Measurements from ENCODE around the gene TMC2.

DNA sequence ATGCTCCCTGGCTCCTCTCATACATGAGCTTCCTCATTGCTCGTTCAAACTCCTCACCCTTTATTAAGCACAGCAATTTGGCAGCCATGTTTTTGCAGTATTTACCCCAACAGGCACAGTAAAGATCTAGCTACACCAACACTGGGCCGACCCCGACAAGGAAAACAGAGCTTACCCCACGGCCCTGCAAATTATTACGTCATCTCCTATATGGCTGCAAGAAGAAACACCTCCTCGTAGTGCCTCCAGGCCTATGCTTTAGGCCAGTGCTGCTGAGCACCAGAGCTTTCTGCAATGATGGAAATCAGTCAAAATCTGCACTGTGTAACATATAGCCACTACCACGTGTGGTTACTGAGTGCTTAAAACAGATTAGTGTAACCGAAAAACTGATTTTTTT is 26.7 kb downstream of the TMC2 start:
- TF ChIP-seq FOXA1 (IDR thresholded peaks at IDR 0.05) = no peak
- TF ChIP-seq FOXM1 (IDR thresholded peaks at IDR 0.05; ENCODE audit: borderline replicate concordance) = no peak
- no peak for TF ChIP-seq SP1 (IDR thresholded peaks at IDR 0.05)
- no peak for TF ChIP-seq BHLHE40 (IDR thresholded peaks at IDR 0.05; ENCODE audit: borderline replicate concordance)
- no peak for TF ChIP-seq CTBP1 (IDR thresholded peaks at IDR 0.05; ENCODE audit: borderline replicate concordance)
- TF ChIP-seq FOXK2 (IDR thresholded peaks at IDR 0.05) = no peak
- TF ChIP-seq NFRKB (IDR thresholded peaks at IDR 0.05) = no peak
- no peak for TF ChIP-seq SUZ12 (IDR thresholded peaks at IDR 0.05)
- no peak for TF ChIP-seq HDGF (IDR thresholded peaks at IDR 0.05; ENCODE audit: borderline replicate concordance)
- no peak for TF ChIP-seq TARDBP (IDR thresholded peaks at IDR 0.05)

All from HEK293T (cell line).